Mesothelial cell of epicardium (in vitro differentiated cells): ENCODE data around the gene LSM4. TPM values are rescaled to one million over a fixed set of nuclear protein-coding genes. Genes with fewer than 3 reads are reported as not detected.

Experiments used
- DNase-seq, 2 experiments: peaks; one replicate each; pipeline ENCODE4 v3.0.0; 2021; ENCODE audit warnings: low spot score in 2 of 2; ENCODE audit not compliant: unreplicated experiment in 2 of 2
- H3K27ac Mint-ChIP-seq: 2 replicates; pipeline ENCODE4 v1.8.0; 2021; ENCODE audit warnings: mixed read lengths
- H3K27me3 Mint-ChIP-seq: 2 replicates; pipeline ENCODE4 v1.8.0; 2021; ENCODE audit warnings: low read depth, mixed read lengths
- H3K36me3 Mint-ChIP-seq: 2 replicates; pipeline ENCODE4 v1.8.0; 2021; ENCODE audit warnings: mixed read lengths
- H3K4me1 Mint-ChIP-seq: 2 replicates; pipeline ENCODE4 v1.8.0; 2021; ENCODE audit warnings: mixed read lengths
- H3K4me3 Mint-ChIP-seq: 2 replicates; pipeline ENCODE4 v1.8.0; 2021; ENCODE audit warnings: mild to moderate bottlenecking, moderate library complexity, mixed read lengths
- H3K9me3 Mint-ChIP-seq: 2 replicates; pipeline ENCODE4 v1.8.0; 2021; ENCODE audit warnings: mixed read lengths
- total RNA-seq: library from RNA; stranded (reverse); gene quantifications from 3 replicates; pipeline ENCODE4 v1.2.1, GENCODE V29; 2021
- TF ChIP-seq, protein P1 (sequence below): fragments of 200-600 bp; sonication (generic); IDR thresholded peaks from one replicate; pipeline ENCODE4 v1.5.0; 2021; ENCODE audit warnings: antibody characterized with exemption; ENCODE audit not compliant: unreplicated experiment

LSM4 gene
- total RNA-seq, 1 donor from 2014 or later, result 112 TPM

DNA sequence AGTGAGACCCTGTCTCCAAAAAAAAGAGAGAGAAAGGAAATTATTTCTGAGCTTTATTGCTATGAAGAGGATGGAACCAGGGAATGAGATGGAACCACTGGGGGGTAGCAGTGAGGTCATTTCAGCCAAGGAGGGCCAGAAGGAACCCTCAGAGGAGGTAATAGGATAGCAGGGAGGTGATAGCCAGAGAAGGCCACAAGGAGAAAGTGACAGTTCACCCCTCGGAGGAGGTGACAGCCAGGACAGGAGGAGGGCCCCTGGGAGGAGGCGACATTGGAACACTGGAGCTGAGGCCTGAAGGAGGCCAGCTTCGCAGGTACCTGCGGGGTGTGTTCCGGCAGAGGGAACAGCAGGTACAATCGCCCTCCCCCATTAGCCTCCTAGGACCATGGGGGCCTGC is 16.8 kb upstream of the LSM4 start:
- Mint-ChIP-seq H3K9me3 (no peaks in the 10 kb centered on the region), H3K4me3 (peak overlapping the region; percentile 72), H3K27me3 (no peaks in the 10 kb centered on the region), H3K36me3 (no peaks in the 10 kb centered on the region), H3K4me1 (peaks cover 14% of the 10 kb centered on the region), H3K27ac (peak overlapping the region; percentile 18)
- TF ChIP-seq, protein P1, sequence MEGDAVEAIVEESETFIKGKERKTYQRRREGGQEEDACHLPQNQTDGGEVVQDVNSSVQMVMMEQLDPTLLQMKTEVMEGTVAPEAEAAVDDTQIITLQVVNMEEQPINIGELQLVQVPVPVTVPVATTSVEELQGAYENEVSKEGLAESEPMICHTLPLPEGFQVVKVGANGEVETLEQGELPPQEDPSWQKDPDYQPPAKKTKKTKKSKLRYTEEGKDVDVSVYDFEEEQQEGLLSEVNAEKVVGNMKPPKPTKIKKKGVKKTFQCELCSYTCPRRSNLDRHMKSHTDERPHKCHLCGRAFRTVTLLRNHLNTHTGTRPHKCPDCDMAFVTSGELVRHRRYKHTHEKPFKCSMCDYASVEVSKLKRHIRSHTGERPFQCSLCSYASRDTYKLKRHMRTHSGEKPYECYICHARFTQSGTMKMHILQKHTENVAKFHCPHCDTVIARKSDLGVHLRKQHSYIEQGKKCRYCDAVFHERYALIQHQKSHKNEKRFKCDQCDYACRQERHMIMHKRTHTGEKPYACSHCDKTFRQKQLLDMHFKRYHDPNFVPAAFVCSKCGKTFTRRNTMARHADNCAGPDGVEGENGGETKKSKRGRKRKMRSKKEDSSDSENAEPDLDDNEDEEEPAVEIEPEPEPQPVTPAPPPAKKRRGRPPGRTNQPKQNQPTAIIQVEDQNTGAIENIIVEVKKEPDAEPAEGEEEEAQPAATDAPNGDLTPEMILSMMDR, result no peak
- DNase-seq, result no peak

DNA sequence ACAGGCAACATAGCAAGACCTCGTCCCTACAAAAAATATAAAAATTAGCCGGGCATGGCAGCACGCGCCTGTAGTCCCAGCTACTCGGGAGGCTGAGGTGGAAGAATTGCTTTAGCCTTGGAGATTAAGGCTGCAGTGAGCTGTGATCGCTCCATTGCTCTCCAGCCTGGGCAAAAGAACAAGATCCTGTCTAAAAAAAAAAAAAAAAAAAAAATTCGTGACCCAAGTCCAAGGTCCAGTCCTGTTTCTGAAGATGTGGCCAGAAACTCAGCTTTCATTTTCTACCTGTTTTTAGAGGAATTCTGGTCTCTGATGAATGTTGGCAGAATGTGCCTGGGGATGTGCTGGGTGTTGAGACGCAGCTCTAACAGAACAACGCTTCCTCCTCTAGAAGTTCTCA is 15.7 kb upstream of the LSM4 start:
- Mint-ChIP-seq H3K4me1 (peaks cover 10% of the 10 kb centered on the region), H3K9me3 (no peaks in the 10 kb centered on the region), H3K27ac (no peak overlapping the region), H3K4me3 (peak overlapping the region; percentile 47), H3K36me3 (no peaks in the 10 kb centered on the region), H3K27me3 (no peaks in the 10 kb centered on the region)
- TF ChIP-seq, protein P1, result no peak
- DNase-seq, result no peak

DNA sequence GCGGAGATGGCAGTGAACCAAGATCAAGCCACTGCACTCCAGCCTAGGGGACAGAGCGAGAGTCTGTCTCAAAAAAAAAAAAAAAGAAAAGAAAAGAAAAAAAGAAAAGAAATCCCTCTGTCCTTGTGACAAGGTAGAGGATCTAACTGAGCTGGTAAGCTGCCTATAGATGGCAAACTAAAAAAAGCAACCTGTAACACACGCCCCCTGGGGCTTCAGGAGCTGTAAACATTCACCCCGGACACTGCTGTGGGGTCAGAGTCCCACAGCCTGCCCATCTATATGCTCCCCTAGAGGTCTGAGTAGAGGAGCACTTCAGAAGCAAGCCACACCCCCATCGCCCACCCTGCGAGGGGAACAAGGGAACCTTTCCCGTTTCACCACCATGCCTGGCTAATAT is 13.2 kb upstream of the LSM4 start:
- H3K36me3 Mint-ChIP-seq, result no peaks in the 10 kb centered on the region
- H3K4me3 Mint-ChIP-seq, result no peak overlapping the region
- H3K4me1 Mint-ChIP-seq, result peaks cover 3% of the 10 kb centered on the region
- H3K9me3 Mint-ChIP-seq, result no peaks in the 10 kb centered on the region
- no peaks in the 10 kb centered on the region for H3K27me3 Mint-ChIP-seq
- no peak for DNase-seq
- TF ChIP-seq, protein P1, result no peak
- no peak overlapping the region for H3K27ac Mint-ChIP-seq

DNA sequence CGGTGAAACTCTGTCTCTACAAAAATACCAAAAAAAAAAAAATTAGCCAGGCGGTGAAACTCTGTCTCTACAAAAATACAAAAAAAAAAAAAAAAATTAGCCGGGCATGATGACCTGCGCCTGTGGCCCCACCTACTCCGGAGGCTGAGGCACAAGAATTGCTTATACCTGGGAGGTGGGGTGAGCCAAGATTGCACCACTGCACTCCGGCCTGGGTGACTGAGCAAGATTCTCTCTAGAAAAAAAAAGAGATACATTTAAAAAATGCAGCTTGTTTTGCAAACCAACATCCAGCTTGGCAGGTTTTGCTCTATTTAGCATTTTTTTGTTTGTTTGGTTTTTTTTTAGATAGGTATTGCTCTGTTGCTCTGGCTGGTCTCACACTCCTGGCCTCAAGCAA is 10.8 kb upstream of the LSM4 start:
- no peaks in the 10 kb centered on the region for H3K36me3 Mint-ChIP-seq
- H3K4me1 Mint-ChIP-seq, result peaks cover 9% of the 10 kb centered on the region
- DNase-seq, result no peak
- no peaks in the 10 kb centered on the region for H3K9me3 Mint-ChIP-seq
- H3K27ac Mint-ChIP-seq, result no peak overlapping the region
- TF ChIP-seq, protein P1, result no peak
- no peak overlapping the region for H3K4me3 Mint-ChIP-seq
- no peaks in the 10 kb centered on the region for H3K27me3 Mint-ChIP-seq

DNA sequence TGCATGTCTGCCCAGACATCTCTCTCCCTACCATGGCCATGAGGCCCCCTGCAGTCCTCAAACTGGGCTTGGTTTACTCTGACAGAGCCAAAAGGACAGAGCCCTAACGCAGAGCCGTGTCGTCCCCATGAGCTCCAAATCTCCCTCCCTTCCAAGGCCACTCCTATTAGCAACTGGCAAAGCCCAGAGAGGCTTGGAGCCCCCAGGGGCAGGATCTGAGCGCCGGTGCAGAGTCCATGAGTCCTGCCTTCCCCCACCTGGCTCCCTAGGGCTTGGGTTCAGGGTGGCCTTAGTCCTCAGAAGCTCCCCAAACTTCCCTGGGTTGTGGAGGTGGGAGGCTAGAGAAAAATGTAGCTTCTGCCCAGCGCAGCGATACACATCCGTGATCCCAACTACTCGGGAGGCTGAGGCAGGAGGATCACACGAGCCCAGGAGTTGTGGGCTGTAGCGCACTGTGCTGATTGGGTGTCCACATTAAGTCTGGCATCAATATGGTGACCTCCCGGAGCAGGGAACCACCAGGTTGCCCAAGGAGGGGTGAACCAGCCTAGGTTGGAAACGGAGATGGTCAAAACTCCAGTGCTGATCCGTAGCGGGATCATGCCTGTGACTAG is 10.1 kb upstream of the LSM4 start:
- H3K4me3 Mint-ChIP-seq, result no peak overlapping the region
- H3K36me3 Mint-ChIP-seq, result no peaks in the 10 kb centered on the region
- H3K9me3 Mint-ChIP-seq, result no peaks in the 10 kb centered on the region
- peaks cover 13% of the 10 kb centered on the region for H3K4me1 Mint-ChIP-seq
- no peak overlapping the region for H3K27ac Mint-ChIP-seq
- TF ChIP-seq, protein P1, result no peak
- no peaks in the 10 kb centered on the region for H3K27me3 Mint-ChIP-seq
- DNase-seq, result no peak

DNA sequence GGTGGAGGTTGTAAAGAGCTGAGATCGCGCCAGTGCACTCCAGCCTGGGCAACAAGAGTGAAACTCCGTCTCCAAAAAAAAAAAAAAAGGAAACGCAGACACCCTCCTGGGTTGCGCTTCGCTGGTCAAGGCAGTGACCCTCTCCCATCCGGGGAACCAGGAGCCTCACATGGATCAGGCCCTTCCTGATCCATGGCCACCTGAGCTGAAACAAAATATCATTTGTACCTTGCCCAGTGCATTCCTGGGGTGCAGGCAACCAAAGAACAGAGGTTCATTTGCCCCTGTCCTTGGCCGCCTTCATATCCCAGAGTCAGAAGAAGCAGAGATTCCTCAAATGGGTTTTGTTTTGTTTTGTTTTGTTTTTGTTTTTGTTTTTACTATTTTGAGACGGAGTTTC is 8.0 kb upstream of the LSM4 start:
- TF ChIP-seq, protein P1, result no peak
- Mint-ChIP-seq H3K4me3 (no peak overlapping the region), H3K27me3 (no peaks in the 10 kb centered on the region), H3K27ac (no peak overlapping the region), H3K36me3 (no peaks in the 10 kb centered on the region), H3K4me1 (peaks cover 13% of the 10 kb centered on the region), H3K9me3 (no peaks in the 10 kb centered on the region)
- DNase-seq, result no peak
